Activated CD4-positive, alpha-beta T cell treated with anti-CD3 and anti-CD28 coated beads, Interleukin-2, amount 50 U/mL, for 16 hours (primary cell): ENCODE data around the gene PAMR1.

Experiments
- DNase-seq: peaks from one replicate; pipeline ENCODE4 v3.0.0-alpha.2; 2020

Gene PAMR1

GRCh38 chr11:35491231-35491871, 34.1 kb downstream of the PAMR1 start:
- DNase-seq = no peak

GRCh38 chr11:35488117-35488516, 37.3 kb downstream of the PAMR1 start:
- DNase-seq = no peak

GRCh38 chr11:35487532-35488078, 37.8 kb downstream of the PAMR1 start:
- DNase-seq = no peak

GRCh38 chr11:35486934-35487333, 38.5 kb downstream of the PAMR1 start:
- DNase-seq = no peak

GRCh38 chr11:35486446-35486845, 39.0 kb downstream of the PAMR1 start:
- DNase-seq = no peak

- peak; percentile 71 for DNase-seq
Measured at GRCh38 chr11:35485656-35486322, 39.6 kb downstream of the PAMR1 start.

GRCh38 chr11:35484435-35484834, 41.0 kb downstream of the PAMR1 start:
- no peak for DNase-seq

- no peak for DNase-seq
Measured at GRCh38 chr11:35483131-35483820, 42.1 kb downstream of the PAMR1 start.

GRCh38 chr11:35479731-35480130, 45.7 kb downstream of the PAMR1 start:
- no peak for DNase-seq

GRCh38 chr11:35478471-35479091, 46.8 kb downstream of the PAMR1 start:
- no peak for DNase-seq

- no peak for DNase-seq
Measured at GRCh38 chr11:35477901-35478300, 47.5 kb downstream of the PAMR1 start.

GRCh38 chr11:35474688-35475087, 50.7 kb downstream of the PAMR1 start:
- no peak for DNase-seq

- DNase-seq = no peak
Measured at GRCh38 chr11:35473795-35474374, 51.5 kb downstream of the PAMR1 start.

GRCh38 chr11:35470616-35471015, 54.8 kb downstream of the PAMR1 start:
- no peak for DNase-seq

GRCh38 chr11:35466058-35466457, 59.4 kb downstream of the PAMR1 start:
- no peak for DNase-seq

- no peak for DNase-seq
Measured at GRCh38 chr11:35464308-35464707, 61.1 kb downstream of the PAMR1 start.

GRCh38 chr11:35463331-35463751, 62.1 kb downstream of the PAMR1 start:
- no peak for DNase-seq

GRCh38 chr11:35461917-35462538, 63.4 kb downstream of the PAMR1 start:
- no peak for DNase-seq

- DNase-seq = no peak
Measured at GRCh38 chr11:35459489-35459888, 65.9 kb downstream of the PAMR1 start.

GRCh38 chr11:35458846-35459245, 66.6 kb downstream of the PAMR1 start:
- DNase-seq = no peak

- no peak for DNase-seq
Measured at GRCh38 chr11:35454362-35454761, 71.1 kb downstream of the PAMR1 start.

- no peak for DNase-seq
Measured at GRCh38 chr11:35436581-35437250, 88.7 kb downstream of the PAMR1 start.
